Neural progenitor cell (in vitro differentiated cells): ENCODE results near the gene ZP3.
"Not testable (repeated sequence)": the region's sequence is repeated elsewhere in the genome, so short reads cannot be mapped to it uniquely, and the experiment has no call there.

Source experiments
- EZH2 ChIP-seq: fragments of 200-600 bp; sonication (generic); IDR thresholded peaks from 2 replicates; pipeline ENCODE4 v1.6.1; 2017; ENCODE audit warnings: antibody characterized with exemption, mild to moderate bottlenecking, moderate library complexity
- EZH2phosphoT487 ChIP-seq: fragments of 200-600 bp; sonication (generic); IDR thresholded peaks from 2 replicates; pipeline ENCODE4 v1.6.1; 2017; ENCODE audit warnings: antibody characterized with exemption
- TF ChIP-seq, protein P1 (sequence below): fragments of 200-600 bp; sonication (generic); IDR thresholded peaks from 2 replicates; pipeline ENCODE4 v1.5.1; 2017; ENCODE audit warnings: antibody characterized with exemption, mild to moderate bottlenecking

DNA sequence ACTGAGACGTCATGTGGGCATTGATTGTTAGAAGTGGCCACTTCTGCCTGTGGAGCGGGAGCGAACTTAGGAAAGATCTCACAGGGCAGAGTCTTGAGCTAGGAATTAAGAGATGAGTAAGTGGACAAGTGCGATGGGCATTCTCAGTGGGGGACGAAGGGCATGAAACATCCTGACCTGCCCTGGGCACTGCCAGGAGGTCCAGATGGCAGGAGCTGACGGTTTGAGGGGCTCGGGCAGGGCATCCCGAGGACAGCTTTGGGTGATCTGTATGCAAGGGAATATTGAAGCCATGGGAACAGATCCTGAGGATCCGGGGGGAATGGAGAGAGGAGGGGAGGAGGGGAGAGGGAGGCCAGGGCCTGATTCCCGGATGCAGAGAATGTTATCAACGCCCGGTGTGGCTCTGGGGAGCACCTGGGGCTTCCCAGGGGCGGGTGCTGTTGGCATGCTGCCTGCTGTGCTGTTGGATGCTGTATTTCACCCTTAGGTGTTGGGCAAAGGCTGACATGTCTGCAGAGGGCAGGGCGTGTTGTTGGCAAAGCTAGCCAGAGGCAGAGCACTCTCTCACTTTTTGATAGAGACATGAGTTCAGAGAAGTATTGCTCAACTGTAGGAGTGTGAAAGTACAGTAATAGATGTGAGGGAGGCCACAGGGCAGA is 43.1 kb downstream of the ZP3 start:
- TF ChIP-seq, protein P1, sequence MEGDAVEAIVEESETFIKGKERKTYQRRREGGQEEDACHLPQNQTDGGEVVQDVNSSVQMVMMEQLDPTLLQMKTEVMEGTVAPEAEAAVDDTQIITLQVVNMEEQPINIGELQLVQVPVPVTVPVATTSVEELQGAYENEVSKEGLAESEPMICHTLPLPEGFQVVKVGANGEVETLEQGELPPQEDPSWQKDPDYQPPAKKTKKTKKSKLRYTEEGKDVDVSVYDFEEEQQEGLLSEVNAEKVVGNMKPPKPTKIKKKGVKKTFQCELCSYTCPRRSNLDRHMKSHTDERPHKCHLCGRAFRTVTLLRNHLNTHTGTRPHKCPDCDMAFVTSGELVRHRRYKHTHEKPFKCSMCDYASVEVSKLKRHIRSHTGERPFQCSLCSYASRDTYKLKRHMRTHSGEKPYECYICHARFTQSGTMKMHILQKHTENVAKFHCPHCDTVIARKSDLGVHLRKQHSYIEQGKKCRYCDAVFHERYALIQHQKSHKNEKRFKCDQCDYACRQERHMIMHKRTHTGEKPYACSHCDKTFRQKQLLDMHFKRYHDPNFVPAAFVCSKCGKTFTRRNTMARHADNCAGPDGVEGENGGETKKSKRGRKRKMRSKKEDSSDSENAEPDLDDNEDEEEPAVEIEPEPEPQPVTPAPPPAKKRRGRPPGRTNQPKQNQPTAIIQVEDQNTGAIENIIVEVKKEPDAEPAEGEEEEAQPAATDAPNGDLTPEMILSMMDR, result not testable (repeated sequence)
- TF ChIP-seq EZH2, EZH2phosphoT487: not testable (repeated sequence)
